ENCODE measurements around the gene KLRG1.

DNA sequence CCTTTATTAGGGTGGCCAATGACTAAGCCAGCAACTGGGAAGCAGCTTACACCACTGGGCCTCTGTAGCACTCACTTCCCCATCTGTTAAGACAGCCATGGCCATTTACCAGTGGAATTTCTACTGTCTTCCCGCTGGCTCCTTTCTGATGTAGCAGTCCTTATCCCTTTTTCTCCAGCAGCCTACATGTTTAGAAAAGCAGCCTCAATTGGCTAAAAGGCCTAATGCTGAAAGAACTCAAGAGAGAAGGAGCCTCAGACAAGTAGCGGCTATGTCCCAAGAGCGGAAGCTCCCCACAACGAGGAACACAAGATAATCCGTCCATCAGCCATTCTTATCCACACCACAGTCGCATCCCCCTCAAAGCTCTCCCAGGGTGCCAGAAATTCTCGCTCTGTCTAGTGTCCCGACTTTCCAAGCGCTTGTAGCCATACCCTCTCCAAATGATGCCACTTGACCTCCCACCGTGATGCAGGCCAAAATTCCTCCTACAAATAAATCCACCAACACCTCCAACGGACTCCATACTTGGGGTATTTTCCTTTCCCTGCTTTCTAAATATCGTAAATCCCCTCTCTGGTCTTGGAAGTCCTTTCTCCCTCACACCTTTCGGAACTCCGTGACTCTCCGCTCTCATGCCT is 40.5 kb upstream of the KLRG1 start:
- TF ChIP-seq USF2 (IDR thresholded peaks at IDR 0.05; ENCODE audit: low read depth, low read length) (no peak), CTCF (conservative IDR thresholded peaks at IDR 0.05; ENCODE audit: low read depth, low read length) (no peak), MXI1 (IDR thresholded peaks at IDR 0.05; ENCODE audit: borderline replicate concordance, low read depth, low read length) (no peak), POLR2A (IDR thresholded peaks at IDR 0.05; ENCODE audit: low read depth, low read length) (no peak), CEBPB (IDR thresholded peaks at IDR 0.05; ENCODE audit: low read depth, low read length) (no peak), RFX5 (IDR thresholded peaks at IDR 0.05; ENCODE audit: low read depth, low read length) (no peak), RCOR1 (IDR thresholded peaks at IDR 0.05; ENCODE audit: insufficient replicate concordance, low read length) (no peak), BHLHE40 (IDR thresholded peaks at IDR 0.05; ENCODE audit: low read depth, low read length) (no peak), RAD21 (IDR thresholded peaks at IDR 0.05; ENCODE audit: low read length) (no peak)

All from IMR-90 (cell line).